ENCODE measurements around the gene CUX1.
"Not testable (repeated sequence)": the region's sequence is repeated elsewhere in the genome, so short reads cannot be mapped to it uniquely, and the experiment has no call there.

CUX1 gene

DNA sequence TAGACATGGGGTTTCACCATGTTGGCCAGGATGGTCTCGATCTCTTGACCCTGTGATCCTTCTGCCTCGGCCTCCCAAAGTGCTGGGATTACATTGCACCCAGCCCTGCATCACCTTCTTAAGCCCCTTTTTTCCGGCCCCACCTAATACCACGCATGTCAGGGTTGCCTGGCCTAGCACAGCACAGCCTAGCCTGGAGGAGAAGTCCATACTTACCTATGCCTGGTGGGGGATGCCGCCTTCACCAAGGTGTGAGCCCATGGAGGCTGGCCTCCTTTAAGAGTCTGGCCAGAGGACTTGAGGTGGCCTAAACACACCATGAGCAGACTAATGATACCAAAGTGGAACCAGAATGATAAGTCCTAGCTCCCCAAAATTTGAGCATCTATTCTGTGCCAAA lies 22.0 kb upstream of the CUX1 start:
- no peak for DNase-seq

DNA sequence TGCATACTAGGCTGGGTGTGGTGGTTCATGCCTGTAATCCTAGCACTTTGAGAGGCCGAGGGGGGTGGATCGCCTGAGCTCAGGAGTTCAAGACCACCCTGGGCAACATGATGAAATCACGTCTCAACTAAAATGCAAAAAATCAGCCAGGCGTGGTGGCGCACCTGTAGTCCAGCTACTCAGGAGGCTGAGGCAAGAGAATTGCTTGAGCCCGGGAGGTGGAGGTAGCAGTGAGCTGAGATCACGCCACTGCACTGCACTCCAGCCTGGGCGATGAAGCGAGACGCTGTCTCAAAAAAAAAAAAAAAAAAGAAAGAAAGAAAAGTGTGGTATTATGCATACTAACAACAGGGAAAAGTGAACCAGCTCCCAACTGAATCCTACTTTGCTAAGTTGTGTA lies 19.3 kb upstream of the CUX1 start:
- DNase-seq: not testable (repeated sequence)

DNA sequence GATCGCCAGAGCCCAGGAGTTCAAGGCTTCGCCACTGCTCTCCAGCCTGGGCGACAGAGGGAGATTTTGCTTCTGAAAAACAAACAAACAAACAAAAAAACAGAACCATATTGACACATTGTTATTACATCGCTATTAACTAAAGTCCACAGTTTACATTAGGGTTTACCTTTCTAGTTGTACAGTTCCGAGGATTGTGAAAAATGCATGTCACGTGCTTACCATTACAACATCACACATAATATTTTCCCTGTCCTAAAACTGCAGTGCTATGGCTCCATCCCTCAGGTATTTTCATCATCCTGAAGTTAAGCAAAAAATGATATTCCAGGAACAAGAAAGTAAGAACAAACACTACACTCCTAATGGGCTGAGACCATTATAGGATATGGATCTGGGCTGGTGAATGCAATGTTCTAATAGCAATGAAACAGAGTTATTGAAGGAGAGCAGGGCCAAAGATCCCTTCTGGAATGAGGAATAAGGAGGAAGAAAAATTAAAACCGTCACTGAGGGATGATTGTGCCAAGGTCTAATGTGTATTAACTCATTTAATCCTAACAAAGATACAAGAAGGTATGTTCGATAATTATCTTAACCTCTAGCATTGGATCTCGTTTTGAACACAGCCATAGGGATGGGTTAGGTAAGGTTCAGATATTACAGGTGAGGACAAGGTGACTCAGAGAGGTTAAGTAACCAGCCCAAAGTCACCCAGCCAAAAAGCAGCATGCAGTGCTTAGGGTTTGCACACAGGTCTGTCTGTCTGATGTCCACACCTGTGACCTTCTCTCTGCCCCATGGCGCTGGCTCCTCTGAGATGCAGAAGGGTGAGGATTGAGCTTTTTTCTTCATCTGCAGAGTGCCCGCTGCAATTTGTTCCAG lies 14.0 kb upstream of the CUX1 start:
- DNase-seq: no peak

GRCh38 chr7:101804088-101804963 lies 13.1 kb upstream of the CUX1 start:
- DNase-seq: peak; percentile 56

DNA sequence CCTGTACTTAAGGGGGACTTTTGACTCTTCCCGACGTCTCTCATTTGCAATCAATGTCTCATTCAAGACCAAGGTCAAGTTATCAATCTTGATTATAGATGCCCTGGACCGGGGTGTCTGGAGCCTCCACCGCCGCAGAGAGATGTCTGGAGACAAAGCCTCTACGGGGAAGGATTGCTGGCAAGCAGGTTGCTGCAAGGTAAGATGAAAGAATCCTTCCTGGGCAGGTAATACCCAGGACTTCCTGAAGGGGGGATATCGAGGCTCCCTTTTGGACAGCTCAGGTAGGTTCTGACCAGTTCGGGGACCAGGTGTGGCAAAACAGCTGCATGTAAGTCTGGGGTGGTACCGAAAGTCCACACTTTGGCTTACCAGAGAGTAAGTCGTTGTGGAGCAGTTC lies 12.5 kb upstream of the CUX1 start:
- peak; percentile 33 for DNase-seq

- no peak for DNase-seq
Observed at GRCh38 chr7:101812595-101812994, 4.8 kb upstream of the CUX1 start.

- no peak for DNase-seq
Observed at GRCh38 chr7:101813402-101814019, 3.9 kb upstream of the CUX1 start.

- peak; percentile 67 for DNase-seq
Observed at GRCh38 chr7:101814081-101814990, 3.1 kb upstream of the CUX1 start.

GRCh38 chr7:101814991-101815825 lies 2.2 kb upstream of the CUX1 start:
- peak; percentile 71 for DNase-seq

- DNase-seq: peak; percentile 79
Observed at GRCh38 chr7:101815826-101816594, 1.4 kb upstream of the CUX1 start.

DNA sequence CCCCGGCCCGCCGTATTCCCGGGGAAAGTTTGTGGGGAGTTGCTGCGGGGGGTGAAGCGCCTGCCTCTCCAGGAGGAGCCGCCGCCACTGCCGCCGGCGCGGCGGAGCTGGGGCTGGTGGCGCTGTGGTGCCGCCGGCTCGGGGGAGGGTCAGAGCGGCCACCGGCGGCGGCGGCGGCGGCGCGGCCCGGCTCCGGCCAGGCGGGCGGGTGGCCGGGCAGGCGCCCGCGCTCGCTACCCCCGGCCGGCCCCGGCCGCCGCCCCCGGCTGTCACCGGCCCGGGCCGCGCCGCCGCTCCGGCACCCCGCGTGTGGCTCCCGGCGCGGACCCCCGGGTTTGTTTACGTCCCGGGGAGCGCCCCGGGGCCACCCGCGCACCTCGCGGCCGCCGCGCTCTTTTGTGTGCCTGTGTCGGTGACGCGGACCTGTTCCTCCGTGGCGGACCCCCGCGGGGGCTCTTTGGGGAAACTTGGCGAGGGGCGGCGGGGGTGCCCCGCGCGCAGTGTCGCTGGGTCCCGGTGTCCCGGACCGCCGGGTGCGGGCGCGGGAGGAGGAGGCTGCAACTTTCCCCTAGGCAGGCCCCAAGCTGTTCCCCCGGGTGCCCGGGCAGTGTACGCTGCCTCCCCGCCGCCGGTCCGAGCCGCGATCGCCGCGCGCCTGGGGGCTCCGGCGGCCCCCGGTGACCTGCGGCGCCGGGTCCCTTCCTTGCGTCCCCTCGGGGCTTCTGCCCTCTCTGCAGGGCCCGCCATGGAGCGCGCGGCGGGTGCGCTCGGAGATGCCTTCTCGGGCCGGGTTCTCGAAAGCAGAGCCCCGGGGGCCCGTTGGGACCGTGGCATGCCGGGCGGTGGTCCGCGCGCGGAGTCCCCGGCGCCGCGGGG lies 593 bp upstream of the CUX1 start:
- peak; percentile 51 for DNase-seq

DNA sequence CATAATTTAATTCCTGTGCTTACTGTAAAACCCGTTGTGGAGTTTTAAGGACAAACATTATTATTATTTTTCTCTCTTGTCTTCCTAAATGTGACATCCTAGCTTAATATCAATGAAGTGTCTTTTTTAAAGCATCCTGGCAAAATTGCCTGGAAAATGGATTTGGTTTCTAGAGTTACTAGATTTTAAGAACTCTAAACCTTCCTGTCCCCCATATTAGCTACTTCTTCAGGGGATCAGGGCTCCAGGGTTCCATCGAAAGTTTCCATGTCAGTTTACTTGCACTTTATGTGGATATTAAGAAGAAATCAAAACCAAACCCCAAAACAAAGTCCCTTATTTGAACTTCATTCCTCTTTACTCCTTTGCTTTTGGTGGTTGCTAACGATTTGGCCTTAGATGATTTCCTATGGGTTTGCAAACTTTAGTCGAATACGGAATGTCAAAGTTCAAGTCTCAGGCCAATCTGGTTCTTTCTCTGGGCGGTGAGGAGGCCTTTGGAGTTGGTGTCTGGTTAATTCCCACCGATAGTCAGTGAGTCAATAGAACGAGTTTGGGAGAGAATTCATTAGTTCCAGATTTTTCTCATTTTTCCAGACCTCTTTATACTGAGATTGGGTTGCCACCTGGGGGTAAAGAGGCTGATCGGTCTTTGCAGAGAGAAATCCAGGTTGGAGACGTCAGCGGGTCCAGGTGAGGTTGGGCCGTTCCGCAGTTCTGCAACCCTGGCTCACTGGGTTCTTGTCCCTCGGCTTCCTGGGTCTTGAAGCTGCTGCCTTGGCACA lies 1.1 kb downstream of the CUX1 start:
- no peak for DNase-seq

- no peak for DNase-seq
Observed at GRCh38 chr7:101819183-101819582, 1.8 kb downstream of the CUX1 start.

- no peak for DNase-seq
Observed at GRCh38 chr7:101819913-101820522, 2.6 kb downstream of the CUX1 start.

GRCh38 chr7:101820703-101821102 lies 3.3 kb downstream of the CUX1 start:
- no peak for DNase-seq

GRCh38 chr7:101822632-101823031 lies 5.2 kb downstream of the CUX1 start:
- DNase-seq: not testable (repeated sequence)

DNA sequence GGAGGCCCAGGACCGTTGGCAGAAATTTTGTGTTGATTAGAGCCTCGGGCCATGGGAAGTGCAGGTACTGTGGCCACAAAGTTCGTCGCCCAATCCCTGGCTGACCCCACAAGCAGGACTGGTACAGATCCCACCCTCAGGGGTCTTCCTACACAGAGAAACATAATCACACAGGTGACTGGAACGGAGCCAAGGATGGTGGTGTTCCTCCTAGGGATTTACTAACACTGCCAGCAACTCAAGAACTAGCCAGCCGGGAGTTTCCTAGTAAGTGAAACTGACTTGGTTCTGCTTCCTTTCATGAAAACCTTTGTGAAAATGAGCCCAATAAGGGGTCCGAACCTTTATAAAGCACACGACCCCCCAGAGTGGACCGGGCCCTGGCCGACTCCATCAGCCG lies 5.7 kb downstream of the CUX1 start:
- no peak for DNase-seq

GRCh38 chr7:101823596-101823995 lies 6.2 kb downstream of the CUX1 start:
- DNase-seq: no peak
